HG03442 (cell line): ENCODE results near the gene COL1A2.

Experiments
- ATAC-seq: cut with Tn5 transposase; IDR thresholded peaks from one replicate; pipeline ENCODE4 v1.9.1; 2021; ENCODE audit warnings: mild to moderate bottlenecking, moderate library complexity; ENCODE audit not compliant: unreplicated experiment

The COL1A2 gene

DNA sequence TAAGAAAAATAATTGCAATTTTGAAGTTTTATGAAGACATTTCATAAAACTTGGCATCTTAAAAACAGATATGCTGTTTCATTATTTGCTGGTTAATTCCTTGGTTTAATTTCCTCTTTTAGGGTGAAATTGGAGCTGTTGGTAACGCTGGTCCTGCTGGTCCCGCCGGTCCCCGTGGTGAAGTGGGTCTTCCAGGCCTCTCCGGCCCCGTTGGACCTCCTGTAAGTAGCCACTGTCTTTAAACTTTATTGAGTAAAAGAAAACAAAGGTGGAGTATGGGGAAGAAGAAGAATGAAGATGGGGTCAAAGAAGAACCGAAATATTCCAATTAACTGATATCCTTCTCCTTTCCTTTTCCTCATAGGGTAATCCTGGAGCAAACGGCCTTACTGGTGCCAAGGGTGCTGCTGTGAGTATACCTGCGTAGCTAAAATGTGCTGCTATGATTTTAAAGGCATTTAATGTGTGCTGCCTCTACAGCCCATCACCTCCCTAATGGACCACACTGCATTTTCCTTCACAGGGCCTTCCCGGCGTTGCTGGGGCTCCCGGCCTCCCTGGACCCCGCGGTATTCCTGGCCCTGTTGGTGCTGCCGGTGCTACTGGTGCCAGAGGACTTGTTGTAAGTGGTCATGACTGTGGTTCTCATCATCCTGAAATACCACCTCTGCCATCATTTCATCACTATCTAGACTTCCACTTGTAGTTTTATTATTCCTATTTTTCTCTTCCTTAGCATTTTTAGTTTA, 14.7 kb downstream of the COL1A2 start:
- ATAC-seq = no peak

DNA sequence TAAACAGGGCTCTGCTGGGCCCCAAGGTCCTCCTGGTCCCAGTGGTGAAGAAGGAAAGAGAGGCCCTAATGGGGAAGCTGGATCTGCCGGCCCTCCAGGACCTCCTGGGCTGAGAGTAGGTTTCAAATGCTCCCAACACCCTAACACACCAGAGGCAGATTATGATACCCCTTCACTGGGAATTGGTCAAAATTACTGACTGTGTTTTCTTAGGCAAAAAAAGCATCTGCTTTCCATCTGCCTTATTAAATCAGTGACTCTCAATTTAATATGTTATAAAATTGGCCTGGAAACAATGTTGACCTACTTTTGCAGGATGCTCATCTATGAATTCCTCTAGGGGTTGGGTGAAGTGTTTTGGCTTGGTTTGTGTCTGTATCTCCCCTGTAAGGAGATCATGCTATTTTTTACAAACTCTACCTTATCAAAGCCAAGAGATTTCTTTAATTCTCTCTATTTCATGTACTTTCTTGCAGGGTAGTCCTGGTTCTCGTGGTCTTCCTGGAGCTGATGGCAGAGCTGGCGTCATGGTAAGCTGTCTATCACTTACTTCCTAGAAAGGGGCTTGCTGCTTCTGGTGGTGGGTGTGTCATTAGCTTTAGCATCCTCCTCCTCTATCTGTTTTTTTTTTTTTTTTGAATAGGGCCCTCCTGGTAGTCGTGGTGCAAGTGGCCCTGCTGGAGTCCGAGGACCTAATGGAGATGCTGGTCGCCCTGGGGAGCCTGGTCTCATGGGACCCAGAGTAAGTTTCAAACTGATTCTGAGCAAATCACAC, 15.9 kb downstream of the COL1A2 start:
- ATAC-seq = no peak

DNA sequence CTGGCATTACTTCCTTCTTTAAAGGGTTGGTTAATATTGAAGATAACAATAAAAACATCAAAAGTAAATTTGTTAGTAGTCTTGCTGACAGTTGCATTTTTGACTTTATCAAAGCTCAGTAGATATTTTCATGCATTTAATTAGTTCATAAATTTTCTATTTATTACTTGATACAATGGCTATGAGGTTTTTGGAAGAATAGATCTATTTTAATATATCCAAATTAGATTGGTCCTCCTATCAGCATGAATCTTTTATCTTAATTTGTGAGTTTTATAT, 16.4 kb downstream of the COL1A2 start:
- no peak for ATAC-seq

DNA sequence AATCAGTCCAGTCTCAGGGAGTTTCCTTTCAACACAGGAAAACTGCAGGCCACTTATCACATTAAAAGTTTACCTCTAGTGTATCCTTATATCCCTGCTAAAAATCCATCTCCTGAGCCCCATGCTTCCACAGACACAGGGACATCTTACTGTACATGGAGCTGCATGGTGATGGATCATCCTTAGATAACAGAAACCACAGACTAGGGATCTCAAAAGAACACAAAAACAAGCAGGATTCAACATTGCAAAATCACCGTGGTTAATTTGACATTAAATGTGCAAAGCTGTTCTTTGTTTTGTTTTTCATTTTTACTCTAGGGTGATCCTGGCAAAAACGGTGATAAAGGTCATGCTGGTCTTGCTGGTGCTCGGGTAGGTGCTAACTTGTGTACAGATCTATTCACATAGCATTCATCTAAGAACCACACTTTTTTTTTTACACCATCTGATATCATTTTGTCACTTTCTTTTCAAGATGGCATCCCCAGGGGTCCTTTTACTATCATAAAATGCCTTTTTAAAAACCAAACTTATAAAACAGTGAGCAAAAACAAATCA, 18.1 kb downstream of the COL1A2 start:
- no peak for ATAC-seq

DNA sequence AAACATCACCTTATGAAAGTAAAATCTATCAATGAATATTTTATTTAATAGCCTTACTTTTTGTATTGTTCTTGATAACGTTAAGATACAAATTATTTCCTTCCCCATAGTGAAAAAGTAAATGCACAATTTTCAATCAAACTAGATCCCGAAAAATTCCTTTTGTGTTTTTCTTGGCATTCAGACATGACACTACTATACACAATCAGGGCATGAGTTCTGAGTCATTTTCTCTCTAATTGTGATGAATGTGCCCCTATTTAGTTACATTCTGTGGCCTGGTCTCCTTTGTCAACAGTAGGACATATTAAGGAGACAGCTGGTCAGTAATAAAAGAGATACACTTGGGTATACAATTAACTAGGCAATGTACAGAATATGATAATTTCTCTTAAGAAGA, 19.8 kb downstream of the COL1A2 start:
- ATAC-seq = no peak

DNA sequence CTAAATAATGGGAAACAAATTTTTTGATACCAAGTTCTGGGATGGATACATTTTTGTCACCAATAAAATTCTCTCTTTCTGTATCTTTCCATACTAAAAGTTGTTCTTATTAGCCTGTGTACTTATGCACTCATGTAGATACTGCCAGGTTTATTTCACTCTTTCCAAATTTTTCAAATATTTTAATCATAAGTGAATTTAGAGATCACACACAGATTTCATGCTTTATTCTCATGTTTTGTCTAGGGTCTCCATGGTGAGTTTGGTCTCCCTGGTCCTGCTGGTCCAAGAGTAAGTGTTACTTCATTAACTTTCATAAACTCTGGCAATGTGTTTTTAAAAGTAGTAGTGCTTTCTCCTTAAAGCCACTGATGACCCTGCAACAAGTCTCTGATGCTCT, 20.3 kb downstream of the COL1A2 start:
- ATAC-seq = no peak

DNA sequence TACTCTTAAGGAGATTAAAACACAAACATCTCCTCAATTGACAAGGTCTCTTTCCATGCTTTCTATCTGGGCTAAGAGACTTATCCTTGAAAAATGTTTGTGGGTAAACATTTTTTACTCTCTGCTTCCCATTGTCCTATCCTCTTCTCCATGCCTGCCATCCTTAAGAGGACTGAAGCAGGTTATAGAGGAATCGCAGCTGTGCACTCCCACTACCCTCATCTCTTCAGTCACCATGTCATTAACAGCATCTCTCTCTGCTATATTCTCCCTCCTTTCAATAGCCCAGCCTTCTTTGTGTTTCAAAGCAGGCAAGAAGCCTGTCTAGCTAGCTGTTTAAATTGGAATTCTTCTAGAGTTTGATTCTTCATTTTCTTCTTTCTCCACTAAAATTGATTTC, 22.6 kb downstream of the COL1A2 start:
- no peak for ATAC-seq

DNA sequence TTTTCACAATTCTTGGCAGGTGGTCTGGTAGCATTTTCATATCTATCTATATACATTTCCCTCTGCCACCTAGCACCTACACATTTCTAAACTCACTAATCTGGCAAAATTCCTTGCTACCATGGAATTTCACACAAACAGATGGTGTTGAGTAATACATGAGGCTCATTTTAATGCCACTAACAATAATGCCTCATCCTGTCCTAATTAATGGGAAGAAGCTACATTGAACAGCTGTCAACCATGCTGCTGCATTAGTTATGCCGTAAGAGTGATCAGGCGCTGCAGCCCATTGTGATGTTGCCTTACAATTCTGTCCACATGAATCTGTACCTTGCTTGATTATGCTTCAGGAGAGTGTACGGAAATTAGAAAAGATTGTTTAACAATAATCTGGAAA, 23.2 kb downstream of the COL1A2 start:
- no peak for ATAC-seq

DNA sequence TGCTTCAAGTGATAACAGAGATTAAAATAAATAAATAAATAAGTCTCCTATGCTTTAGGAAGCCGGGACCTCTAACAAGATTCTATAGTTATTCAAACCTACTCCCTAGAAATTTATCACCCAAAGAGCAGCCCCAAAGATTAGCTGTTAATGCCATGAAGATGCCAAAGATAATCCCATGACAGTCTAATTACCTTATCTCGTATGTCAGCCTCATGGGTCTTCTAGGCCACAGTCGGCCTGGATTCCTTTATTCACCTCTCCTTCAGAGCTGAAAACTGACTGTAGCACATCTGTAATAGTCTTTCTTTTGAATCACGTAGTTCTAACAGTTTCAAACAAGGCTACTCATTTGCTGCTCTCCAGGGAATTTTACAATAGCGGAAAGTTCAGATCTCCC, 24.2 kb downstream of the COL1A2 start:
- no peak for ATAC-seq

DNA sequence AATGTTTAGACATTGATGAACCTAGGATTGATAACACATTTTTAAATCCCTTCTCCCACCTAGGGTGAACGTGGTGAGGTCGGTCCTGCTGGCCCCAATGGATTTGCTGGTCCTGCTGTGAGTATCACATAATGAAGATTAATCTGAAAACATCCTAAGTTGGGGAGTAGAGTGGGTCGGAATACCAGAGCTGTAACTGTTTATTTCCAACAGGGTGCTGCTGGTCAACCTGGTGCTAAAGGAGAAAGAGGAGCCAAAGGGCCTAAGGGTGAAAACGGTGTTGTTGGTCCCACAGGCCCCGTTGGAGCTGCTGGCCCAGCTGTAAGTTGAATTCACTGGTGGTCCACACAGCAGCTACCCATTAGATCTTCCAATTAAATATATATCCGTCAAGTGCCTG, 25.6 kb downstream of the COL1A2 start:
- ATAC-seq = no peak

DNA sequence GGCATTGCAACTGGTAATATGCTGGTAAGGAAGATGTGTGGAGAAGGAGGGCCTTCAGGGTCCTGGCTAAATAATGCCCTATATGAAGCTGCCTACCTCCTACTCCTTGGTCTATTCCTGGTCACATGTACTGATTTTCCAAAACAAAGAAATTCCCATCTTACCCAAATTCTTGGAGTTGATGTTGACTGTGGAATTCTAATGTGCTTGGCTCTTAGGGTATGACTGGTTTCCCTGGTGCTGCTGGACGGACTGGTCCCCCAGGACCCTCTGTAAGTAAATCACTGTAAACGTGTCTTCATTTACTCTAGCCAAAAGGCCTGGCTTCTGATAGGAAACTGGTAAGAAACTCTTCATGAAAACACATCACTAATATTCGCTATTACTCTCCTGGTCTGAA, 27.0 kb downstream of the COL1A2 start:
- ATAC-seq = no peak

DNA sequence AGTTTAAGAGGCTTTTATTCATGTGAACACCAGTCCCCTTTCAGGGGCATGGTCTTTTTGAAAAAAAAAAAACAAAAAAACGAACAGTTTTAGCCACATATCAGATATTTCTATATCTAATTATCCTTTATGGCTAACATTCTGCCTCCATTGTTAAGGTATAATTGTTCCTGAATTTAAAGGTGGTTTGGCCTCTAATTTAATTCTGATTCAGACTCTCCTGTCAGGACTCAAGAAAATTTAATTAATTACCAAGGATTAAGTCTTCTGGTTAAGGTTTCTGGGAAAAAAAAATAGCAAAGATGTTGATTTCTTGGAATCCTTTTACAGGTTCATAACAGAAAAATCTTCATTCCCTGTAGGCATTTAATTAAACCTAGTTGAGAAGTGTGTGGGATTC, 27.4 kb downstream of the COL1A2 start:
- no peak for ATAC-seq

DNA sequence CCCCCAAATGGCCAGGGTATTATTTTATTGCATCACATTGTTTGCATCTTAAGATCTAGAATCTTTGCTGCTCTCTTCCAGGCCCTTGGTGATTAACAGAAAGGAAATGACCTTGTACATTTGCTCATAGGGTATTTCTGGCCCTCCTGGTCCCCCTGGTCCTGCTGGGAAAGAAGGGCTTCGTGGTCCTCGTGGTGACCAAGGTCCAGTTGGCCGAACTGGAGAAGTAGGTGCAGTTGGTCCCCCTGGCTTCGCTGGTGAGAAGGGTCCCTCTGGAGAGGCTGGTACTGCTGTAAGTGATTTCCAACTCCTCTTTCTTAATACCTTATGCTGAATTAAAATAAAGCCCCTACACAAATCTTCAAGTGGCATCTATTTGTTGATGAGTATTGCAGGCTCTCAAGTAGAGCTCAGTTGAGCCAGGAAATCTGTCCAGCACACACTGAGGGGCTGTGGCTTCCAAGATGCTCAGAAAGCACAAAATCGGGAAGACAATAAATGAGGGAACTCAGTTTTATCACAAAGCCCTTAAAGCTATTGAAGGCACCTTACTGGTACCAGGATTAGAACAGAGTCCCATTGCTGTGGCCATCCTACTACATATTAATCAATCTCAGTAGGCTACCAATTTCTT, 28.2 kb downstream of the COL1A2 start:
- ATAC-seq = no peak

DNA sequence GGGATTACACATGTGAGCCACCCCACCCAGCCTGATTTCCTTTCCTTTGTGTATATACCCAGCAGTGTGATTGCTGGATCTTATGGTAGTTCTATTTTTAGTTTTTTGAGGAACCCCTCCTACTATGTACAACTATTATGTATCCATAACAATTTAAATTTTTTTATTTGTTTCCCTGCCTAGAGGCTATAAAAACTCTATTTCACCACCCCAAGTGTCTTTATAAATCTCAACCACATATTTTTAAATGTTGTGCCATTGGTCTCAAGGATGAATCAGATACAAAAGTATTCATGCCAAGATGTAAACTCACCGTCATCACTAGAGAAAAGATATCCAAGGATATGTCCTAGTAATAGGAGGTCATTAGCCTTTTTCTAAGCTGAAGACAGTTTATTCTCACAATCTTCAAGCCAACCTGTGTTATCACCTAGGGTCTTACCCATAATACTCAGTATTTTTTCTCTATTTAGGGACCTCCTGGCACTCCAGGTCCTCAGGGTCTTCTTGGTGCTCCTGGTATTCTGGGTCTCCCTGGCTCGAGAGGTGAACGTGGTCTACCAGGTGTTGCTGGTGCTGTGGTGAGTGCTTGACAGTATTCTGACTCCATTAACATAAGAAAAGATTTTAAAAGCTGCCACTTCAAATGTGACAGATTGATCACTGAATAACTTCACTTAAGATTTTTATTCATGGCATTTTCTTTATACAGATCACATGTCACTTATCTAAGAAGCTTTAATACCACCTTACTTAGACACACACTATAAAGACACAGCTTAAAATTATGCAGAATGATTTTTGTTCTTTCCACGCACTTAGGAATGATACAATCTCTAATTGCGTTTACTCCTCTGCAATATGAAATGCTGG, 29.4 kb downstream of the COL1A2 start:
- ATAC-seq = no peak

DNA sequence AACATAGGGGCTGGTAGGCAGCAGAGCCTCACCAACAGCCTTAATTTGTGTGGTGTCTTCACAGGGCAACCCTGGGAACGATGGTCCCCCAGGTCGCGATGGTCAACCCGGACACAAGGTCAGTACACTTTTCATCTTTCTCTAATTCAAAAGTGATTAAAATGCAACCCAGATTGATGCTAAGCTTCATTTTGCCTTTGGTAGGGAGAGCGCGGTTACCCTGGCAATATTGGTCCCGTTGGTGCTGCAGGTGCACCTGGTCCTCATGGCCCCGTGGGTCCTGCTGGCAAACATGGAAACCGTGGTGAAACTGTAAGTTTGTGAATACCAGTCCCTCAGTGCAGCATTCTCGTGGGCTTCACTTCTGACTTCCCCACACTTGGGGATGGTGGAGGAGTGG, 30.9 kb downstream of the COL1A2 start:
- ATAC-seq = no peak

DNA sequence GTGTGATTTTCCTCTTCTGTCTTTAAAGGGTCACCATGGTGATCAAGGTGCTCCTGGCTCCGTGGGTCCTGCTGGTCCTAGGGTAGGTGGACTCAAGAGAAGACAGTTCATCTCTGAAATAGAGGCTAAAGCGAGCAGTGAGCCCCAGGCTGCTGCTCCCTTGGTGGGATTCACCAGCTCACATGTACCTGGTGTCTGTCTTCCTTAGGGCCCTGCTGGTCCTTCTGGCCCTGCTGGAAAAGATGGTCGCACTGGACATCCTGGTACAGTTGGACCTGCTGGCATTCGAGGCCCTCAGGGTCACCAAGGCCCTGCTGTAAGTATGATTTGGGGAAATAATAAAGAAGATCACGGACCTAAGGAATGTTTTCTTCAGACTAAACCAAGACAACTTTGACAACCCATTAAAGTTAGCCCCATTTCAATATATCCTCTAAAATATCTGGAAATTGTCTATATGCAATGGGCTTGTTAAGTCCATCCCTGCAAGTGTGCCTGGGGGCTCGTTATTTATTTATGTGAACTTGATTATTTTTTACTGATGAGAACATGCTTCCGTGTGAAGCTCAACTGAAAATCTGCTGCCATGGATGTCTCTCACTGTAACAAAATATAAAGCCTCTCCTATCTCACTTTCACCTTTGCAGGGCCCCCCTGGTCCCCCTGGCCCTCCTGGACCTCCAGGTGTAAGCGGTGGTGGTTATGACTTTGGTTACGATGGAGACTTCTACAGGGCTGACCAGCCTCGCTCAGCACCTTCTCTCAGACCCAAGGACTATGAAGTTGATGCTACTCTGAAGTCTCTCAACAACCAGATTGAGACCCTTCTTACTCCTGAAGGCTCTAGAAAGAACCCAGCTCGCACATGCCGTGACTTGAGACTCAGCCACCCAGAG, 32.5 kb downstream of the COL1A2 start:
- no peak for ATAC-seq

DNA sequence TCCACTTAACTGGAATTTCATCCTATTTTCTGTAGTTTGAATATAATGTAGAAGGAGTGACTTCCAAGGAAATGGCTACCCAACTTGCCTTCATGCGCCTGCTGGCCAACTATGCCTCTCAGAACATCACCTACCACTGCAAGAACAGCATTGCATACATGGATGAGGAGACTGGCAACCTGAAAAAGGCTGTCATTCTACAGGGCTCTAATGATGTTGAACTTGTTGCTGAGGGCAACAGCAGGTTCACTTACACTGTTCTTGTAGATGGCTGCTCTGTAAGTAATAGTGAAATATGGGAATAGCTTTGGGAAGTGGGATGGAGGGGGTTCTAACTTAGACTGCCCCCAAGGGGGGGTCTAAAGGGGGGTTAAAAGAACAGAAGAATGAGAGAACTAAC, 34.5 kb downstream of the COL1A2 start:
- ATAC-seq = no peak

DNA sequence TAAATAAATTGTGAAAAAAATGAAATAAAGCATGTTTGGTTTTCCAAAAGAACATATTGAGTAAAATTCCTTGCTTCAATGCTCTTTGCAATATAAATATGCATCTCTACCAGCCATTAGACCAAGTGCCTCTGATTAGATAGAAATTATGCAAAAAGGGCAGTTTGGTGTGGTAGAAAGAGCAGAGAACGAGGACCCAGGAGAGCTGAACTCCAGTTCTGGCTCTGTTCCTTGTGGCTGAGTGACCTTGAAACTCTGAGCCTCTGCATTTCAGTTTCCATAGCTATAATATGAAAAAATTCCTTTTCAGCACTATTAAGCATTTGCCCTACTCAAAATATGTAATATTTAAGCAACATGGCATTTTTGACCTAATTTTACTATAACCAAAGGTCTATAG, 36.5 kb downstream of the COL1A2 start:
- ATAC-seq = no peak

DNA sequence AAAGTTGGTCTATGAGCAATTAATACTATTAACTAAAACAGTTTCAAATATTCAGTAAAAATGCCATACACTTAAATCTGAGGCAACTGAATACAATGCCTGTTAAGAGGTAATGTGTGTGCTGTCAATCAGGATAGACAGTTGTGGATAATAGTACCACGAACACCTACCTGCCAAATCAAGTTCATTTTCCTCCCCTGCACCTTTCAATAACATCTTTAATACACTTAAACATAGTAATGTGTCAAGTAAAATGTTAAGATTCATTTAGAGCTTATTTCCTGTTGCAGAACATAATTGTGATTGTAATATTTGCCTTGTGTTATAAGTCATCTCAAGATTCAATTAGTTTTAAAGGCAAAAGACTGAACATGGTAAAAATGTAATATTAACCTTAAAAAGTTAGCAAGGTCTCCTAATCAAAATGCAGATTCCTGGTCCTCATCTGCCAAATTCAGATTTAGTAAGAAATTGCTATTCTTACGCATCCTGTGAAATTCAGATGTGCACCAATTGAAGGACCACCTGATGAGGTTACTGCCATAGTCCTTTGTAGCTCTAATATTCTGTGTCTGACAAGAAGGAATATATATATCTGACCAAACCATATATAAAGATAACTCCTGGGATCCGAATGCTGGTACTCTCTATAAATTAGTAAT, 37.1 kb downstream of the COL1A2 start:
- ATAC-seq = no peak

DNA sequence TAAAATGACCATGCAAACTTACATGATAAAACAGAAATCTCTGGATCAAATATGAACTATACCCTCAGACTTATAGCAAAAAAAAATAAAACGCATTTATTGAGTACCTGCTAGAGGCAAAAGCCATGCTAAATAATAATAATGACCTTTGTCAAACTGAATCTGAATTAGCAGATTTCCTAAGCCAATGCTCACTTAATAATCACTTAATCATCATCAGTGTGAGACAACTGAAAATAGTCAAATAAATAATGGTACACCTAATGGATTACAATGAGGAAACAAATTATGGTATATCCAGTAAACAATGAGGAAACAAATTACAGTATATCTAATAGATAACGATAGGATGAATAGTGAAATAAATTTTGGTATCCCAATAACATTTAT, 37.6 kb downstream of the COL1A2 start:
- ATAC-seq = no peak
